Kidney epithelial cell (primary cell): Measurements from ENCODE around the gene FAM3D. TPM values are rescaled to one million over a fixed set of nuclear protein-coding genes. Genes with fewer than 3 reads are reported as not detected.

Experiments used
- DNase-seq: peaks from one replicate; pipeline ENCODE4 v3.0.0-alpha.2; 2010; ENCODE audit warnings: low read depth
- H3K27me3 ChIP-seq: 2 replicates; pipeline ENCODE4 v1.6.0; 2011; ENCODE audit warnings: low read length; ENCODE audit not compliant: control insufficient read depth, insufficient read depth
- H3K36me3 ChIP-seq: 2 replicates; pipeline ENCODE4 v1.5.1; 2011; ENCODE audit warnings: low read length; ENCODE audit not compliant: control insufficient read depth, insufficient read depth
- H3K4me3 ChIP-seq: 2 replicates; pipeline ENCODE4 v1.5.1; 2011; ENCODE audit warnings: low read depth, mild to moderate bottlenecking, control low read depth, low read length
- total RNA-seq: library from RNA; depleted of rRNA; stranded (reverse); fragments of >200 nt; gene quantifications from 2 replicates; pipeline ENCODE4 v1.2.3, GENCODE V29; 2015
- TF ChIP-seq, protein P1 (sequence below): IDR thresholded peaks from 2 replicates; pipeline ENCODE4 v1.5.1; 2011; ENCODE audit warnings: mild to moderate bottlenecking, moderate library complexity, low read length, control low read depth, inconsistent platforms; ENCODE audit not compliant: insufficient read depth, poor library complexity, severe bottlenecking

Gene FAM3D
- total RNA-seq, 1 donor from 2014 or later: not detected

- TF ChIP-seq, protein P1, sequence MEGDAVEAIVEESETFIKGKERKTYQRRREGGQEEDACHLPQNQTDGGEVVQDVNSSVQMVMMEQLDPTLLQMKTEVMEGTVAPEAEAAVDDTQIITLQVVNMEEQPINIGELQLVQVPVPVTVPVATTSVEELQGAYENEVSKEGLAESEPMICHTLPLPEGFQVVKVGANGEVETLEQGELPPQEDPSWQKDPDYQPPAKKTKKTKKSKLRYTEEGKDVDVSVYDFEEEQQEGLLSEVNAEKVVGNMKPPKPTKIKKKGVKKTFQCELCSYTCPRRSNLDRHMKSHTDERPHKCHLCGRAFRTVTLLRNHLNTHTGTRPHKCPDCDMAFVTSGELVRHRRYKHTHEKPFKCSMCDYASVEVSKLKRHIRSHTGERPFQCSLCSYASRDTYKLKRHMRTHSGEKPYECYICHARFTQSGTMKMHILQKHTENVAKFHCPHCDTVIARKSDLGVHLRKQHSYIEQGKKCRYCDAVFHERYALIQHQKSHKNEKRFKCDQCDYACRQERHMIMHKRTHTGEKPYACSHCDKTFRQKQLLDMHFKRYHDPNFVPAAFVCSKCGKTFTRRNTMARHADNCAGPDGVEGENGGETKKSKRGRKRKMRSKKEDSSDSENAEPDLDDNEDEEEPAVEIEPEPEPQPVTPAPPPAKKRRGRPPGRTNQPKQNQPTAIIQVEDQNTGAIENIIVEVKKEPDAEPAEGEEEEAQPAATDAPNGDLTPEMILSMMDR: no peak
- Histone ChIP-seq H3K36me3 (no peaks in the 10 kb centered on the region), H3K27me3 (no peaks in the 10 kb centered on the region), H3K4me3 (no peak overlapping the region)
- DNase-seq: no peak
Measured at GRCh38 chr3:58693940-58694850, 27.6 kb upstream of the FAM3D start.

DNA sequence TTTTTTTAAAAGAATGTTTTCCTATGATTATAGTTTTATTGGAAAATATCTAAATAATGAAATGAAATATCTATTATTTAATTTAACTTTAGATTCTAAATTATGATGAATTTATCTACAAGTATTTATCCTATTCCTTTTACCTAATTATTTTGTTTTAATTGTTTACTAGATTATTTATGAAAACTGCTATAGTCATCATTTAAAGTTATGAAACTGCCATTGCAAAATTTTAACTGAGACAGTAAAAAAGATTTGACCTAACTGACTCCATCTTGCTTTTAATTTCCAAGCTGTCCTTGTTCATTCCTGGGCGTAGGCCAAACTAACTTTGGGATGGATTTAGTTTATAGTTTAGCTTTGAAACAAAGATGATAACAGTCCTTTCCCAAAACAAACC is 25.9 kb upstream of the FAM3D start:
- no peaks in the 10 kb centered on the region for H3K36me3 ChIP-seq
- H3K4me3 ChIP-seq: no peak overlapping the region
- DNase-seq: no peak
- H3K27me3 ChIP-seq: no peaks in the 10 kb centered on the region
- TF ChIP-seq, protein P1: no peak

DNA sequence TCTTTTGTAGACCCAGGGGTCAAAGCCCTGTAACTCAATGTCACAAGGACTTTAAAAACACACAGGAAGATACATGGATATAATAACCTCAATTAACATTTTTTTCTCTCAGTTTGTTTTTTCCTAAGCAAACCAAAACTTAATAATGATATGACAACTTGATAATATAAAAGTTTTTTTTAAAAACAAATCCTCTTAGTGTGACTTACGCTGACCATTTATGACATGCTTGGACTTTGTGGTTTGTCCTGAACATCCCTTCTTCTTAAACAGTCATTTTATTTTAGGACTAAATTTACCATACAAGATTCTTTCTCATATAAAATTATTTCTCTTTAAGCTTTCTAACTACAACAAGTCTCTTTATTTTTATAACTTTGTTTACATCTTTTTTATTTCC is 25.4 kb upstream of the FAM3D start:
- H3K4me3 ChIP-seq: no peak overlapping the region
- no peaks in the 10 kb centered on the region for H3K36me3 ChIP-seq
- TF ChIP-seq, protein P1: no peak
- no peaks in the 10 kb centered on the region for H3K27me3 ChIP-seq
- DNase-seq: no peak

DNA sequence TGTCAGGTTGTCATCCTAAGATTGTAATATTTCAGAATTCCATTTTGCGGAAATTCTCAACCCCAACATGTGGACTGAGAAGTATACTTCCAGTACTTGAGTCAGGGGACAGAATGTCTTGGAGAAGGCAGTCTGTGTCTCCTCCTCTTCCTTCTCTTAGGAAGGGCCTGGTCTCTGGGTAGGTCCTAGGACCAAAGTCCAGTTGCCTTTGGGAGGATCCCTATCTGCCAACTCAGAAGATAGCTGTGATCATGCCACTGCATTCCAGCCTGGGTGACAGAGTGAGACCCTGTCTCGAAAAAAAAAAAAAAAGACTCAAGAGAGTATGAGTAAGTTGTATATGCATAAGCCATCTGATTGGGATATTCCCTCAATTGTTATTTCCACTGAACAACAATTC is 23.9 kb upstream of the FAM3D start:
- no peaks in the 10 kb centered on the region for H3K27me3 ChIP-seq
- TF ChIP-seq, protein P1: no peak
- DNase-seq: no peak
- no peak overlapping the region for H3K4me3 ChIP-seq
- H3K36me3 ChIP-seq: no peaks in the 10 kb centered on the region

DNA sequence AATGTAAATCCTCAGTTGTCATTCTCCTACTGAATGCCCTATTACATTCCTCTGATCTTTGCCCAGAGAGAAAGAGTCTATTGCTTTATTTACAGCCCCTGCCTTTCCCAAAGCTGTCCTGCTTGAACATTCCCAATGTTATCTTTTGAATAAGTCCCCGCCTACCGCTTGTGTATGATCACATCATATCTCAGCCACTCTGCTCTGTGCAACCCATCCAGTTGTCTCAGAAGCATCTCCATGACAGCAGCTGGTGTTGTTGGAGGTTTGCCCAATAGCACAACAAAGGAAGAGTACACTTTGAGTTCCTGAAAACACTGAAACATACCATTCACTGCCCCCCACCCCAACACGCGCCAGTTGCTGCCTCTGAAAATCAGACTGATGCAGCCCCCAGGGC is 22.0 kb upstream of the FAM3D start:
- TF ChIP-seq, protein P1: no peak
- no peak for DNase-seq
- Histone ChIP-seq H3K36me3 (no peaks in the 10 kb centered on the region), H3K4me3 (no peak overlapping the region), H3K27me3 (no peaks in the 10 kb centered on the region)

GRCh38 chr3:58686847-58687246 is 20.3 kb upstream of the FAM3D start:
- TF ChIP-seq, protein P1: no peak
- DNase-seq: no peak
- Histone ChIP-seq H3K36me3 (no peaks in the 10 kb centered on the region), H3K4me3 (no peak overlapping the region), H3K27me3 (no peaks in the 10 kb centered on the region)
